Testis (tissue), 3 donors: ENCODE data around the gene UGT2A2. TPM values are rescaled to one million over a fixed set of nuclear protein-coding genes. Genes with fewer than 3 reads are reported as not detected.

Source experiments
- DNase-seq: peaks from one replicate; pipeline ENCODE4 v3.0.0-alpha.2; 2019
- H3K27ac ChIP-seq, 2 donors: fragments of 200-600 bp; sonication (generic); one replicate each; pipeline ENCODE4 v1.5.1; 2019
- H3K27me3 ChIP-seq: fragments of 200-600 bp; sonication (generic); one replicate; pipeline ENCODE4 v1.5.1; 2019
- H3K36me3 ChIP-seq: fragments of 200-600 bp; sonication (generic); one replicate; pipeline ENCODE4 v1.5.1; 2017; ENCODE audit warnings: low read depth; ENCODE audit errors: missing control alignments
- H3K4me1 ChIP-seq: fragments of 200-600 bp; sonication (generic); one replicate; pipeline ENCODE4 v1.5.1; 2019
- H3K4me3 ChIP-seq, 2 donors: fragments of 200-600 bp; sonication (generic); one replicate each; pipeline ENCODE4 v1.5.1; 2017 to 2019
- H3K9me3 ChIP-seq: fragments of 200-600 bp; sonication (generic); one replicate; pipeline ENCODE4 v1.5.1; 2017
- POLR2A ChIP-seq: fragments of 450-650 bp; IDR thresholded peaks from one replicate; pipeline ENCODE4 v1.6.1; 2017; ENCODE audit warnings: antibody characterized with exemption, mild to moderate bottlenecking, moderate library complexity
- WGBS, 2 donors: methylation state at CpG; one replicate each; pipeline ENCODE4 v1.1.5; 2018; 5-methylcytosine and 5-hydroxymethylcytosine counted together
- intact Hi-C: fragments of 100-400 bp; cut with DNase I; formaldehyde crosslinking; loops from one replicate; pipeline ENCODE4 v1.15.1; 2023; ENCODE audit warnings: low total_unique reads
- polyA plus RNA-seq: library from polyadenylated mRNA; stranded (reverse); fragments of 350-450 nt; fragmentation: Illumina TruSeq; extraction: RNeasy Lipid Tissue Mini Kit (QIAGEN cat#74804); gene quantifications from one replicate; pipeline ENCODE4 v1.2.3, GENCODE V29; 2014; ENCODE audit warnings: low read depth, low replicate concordance; ENCODE audit not compliant: insufficient read depth
- total RNA-seq, 2 donors: library from RNA; depleted of rRNA; stranded (reverse); fragments of >200 nt; gene quantifications; one replicate each; pipeline ENCODE4 v1.2.3, GENCODE V29; 2016
- TF ChIP-seq, protein P1 (sequence below), 3 experiments: fragments of 450-650 bp in 2 of 3; fragments of 200-600 bp in 1 of 3; sonication (generic) in 1 of 3; IDR thresholded peaks; one replicate each; pipeline ENCODE4 v1.5.1; 2016 to 2019; ENCODE audit warnings: antibody characterized with exemption in 3 of 3, mild to moderate bottlenecking in 2 of 3, moderate library complexity in 1 of 3

Gene UGT2A2
- total and polyA plus RNA-seq, 3 donors from 2014 or later: not detected

DNA sequence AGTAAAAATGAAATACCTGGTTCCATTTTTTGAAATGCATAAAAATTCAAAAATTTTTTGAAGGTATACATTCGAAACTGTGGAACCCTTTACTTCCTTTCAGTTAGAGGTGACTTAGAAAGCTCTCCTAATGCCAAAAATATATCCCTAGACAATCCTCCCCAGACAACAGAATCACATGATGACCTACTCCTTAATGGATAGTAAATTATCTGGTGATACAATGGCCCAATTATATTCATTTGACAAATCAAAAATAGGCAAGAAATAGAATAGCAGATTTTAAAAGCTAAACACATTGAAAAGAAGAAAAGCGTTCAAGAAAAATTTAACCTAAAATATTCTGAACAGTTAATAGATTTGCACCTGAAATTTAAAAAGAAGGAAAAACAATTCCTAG lies 3.5 kb upstream of the UGT2A2 start:
- no peaks in the 10 kb centered on the region for H3K4me1 ChIP-seq
- no peak for DNase-seq
- H3K27ac ChIP-seq: no peak overlapping the region
- no peak overlapping the region for H3K4me3 ChIP-seq
- H3K27me3 ChIP-seq: no peaks in the 10 kb centered on the region
- WGBS, 2 donors: 87 to 89% methylated on average over 2 of the region's 2 CpGs
- no peaks in the 10 kb centered on the region for H3K9me3 ChIP-seq
- no peaks in the 10 kb centered on the region for H3K36me3 ChIP-seq
- TF ChIP-seq POLR2A: no peak
- TF ChIP-seq, protein P1, sequence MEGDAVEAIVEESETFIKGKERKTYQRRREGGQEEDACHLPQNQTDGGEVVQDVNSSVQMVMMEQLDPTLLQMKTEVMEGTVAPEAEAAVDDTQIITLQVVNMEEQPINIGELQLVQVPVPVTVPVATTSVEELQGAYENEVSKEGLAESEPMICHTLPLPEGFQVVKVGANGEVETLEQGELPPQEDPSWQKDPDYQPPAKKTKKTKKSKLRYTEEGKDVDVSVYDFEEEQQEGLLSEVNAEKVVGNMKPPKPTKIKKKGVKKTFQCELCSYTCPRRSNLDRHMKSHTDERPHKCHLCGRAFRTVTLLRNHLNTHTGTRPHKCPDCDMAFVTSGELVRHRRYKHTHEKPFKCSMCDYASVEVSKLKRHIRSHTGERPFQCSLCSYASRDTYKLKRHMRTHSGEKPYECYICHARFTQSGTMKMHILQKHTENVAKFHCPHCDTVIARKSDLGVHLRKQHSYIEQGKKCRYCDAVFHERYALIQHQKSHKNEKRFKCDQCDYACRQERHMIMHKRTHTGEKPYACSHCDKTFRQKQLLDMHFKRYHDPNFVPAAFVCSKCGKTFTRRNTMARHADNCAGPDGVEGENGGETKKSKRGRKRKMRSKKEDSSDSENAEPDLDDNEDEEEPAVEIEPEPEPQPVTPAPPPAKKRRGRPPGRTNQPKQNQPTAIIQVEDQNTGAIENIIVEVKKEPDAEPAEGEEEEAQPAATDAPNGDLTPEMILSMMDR (IDR thresholded peaks at IDR 0.05): no peak
- intact Hi-C loops: no loop called here

DNA sequence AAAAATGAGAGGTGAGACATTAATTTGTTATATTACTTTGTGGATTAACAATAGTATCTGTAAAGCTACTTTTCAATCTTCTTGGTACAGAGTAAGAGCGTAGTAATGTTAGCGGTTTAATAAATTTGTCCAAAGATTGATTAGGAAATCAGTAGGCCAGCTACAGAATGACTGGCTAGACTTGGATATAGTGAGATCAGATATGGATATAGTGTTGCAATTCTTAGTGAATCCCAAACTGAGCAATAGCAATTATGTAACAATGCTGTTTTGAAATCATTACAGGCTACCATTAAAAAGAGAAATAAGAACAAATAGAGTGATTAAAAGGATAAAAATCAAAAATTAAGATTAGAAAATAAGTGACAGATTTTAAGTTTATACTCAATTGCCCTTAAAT lies 847 bp upstream of the UGT2A2 start:
- intact Hi-C loops: no loop called here
- no peaks in the 10 kb centered on the region for H3K9me3 ChIP-seq
- WGBS, 2 donors: 78 to 88% methylated on average over 2 of the region's 2 CpGs
- no peak overlapping the region for H3K4me3 ChIP-seq
- TF ChIP-seq, protein P1 (IDR thresholded peaks at IDR 0.05): no peak
- TF ChIP-seq POLR2A: no peak
- no peaks in the 10 kb centered on the region for H3K4me1 ChIP-seq
- H3K36me3 ChIP-seq: no peaks in the 10 kb centered on the region
- H3K27me3 ChIP-seq: no peaks in the 10 kb centered on the region
- H3K27ac ChIP-seq: no peak overlapping the region
- no peak for DNase-seq

DNA sequence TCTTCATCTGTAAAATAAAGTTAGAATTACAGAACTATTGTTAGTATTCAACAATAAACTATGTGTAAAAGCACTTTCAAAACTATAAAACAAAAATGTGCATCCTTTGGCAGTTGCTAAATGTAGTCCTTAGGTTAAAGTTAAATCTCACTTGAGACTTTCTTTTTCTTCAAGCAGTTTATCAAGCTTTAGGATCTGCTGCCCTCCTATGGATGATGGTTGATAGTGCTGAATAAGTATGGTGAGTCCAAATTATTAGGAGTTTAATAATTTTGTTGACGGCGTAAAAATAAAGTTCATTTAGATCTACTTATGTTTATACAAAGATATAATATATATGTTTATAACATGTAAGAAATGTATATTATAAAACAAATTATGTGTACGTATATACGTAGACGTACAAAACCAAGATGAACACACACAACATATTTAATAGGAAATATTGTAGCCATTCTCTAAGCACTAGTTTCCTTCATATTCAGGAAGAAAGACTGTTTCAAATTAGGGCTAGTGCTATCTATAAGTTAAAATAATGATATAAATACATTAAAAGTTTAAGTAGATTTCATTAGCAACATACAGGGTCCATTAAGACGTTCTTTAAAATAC lies 22.3 kb downstream of the UGT2A2 start:
- Histone ChIP-seq H3K9me3 (no peaks in the 10 kb centered on the region), H3K4me1 (no peaks in the 10 kb centered on the region), H3K27me3 (no peaks in the 10 kb centered on the region), H3K36me3 (no peaks in the 10 kb centered on the region), H3K4me3 (no peak overlapping the region), H3K27ac (no peak overlapping the region)
- DNase-seq: no peak
- no peak for TF ChIP-seq POLR2A
- TF ChIP-seq, protein P1 (IDR thresholded peaks at IDR 0.05): no peak
- intact Hi-C loops: no loop called here
- 78 to 80% methylated on average over 6 of the region's 6 CpGs for WGBS, 2 donors

DNA sequence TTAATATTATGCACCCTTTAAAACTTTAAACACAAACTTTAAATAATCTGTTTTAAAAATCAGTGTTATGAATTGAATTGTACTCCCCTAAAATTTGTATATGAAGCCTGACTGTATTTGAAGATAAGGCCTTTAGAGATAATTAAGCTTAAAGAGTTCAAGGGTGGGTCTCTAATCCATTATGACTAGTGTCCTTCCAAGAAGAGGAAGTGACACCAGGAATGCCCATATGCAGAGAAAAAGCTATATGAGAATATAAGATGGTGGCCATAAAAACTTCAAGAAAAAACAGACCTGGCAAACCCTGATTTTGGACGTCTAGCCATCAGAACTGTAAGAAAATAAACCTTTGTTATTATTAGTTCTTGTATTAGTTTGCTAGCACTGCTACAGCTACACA lies 29.0 kb downstream of the UGT2A2 start:
- TF ChIP-seq, protein P1 (IDR thresholded peaks at IDR 0.05): no peak
- no peak for TF ChIP-seq POLR2A
- 46 to 48% methylated on average over 1 of the region's 1 CpG for WGBS, 2 donors
- no peak for DNase-seq
- Histone ChIP-seq H3K36me3 (no peaks in the 10 kb centered on the region), H3K27me3 (no peaks in the 10 kb centered on the region), H3K27ac (no peak overlapping the region), H3K4me1 (no peaks in the 10 kb centered on the region), H3K4me3 (no peak overlapping the region), H3K9me3 (no peaks in the 10 kb centered on the region)
- intact Hi-C loops: no loop called here

DNA sequence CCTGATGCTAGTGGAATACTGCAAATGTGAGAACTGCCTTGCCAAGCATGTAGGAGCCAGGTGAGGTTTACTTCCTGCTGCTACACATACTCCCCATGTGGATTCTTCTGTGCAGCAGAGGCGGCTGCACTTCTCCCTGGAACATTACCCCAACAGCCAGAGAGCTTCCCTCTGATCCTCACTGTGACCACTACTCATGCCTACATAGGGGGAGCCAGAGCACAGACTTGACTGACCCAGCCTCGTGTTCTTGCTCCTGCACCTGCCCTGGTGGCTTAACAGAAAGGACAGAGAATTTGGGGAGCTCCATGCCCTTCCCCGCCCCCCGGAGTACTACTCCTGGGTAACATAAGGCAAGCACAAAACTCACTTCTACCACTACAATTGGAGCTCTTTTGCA lies 38.4 kb downstream of the UGT2A2 start:
- no peak for DNase-seq
- intact Hi-C loops: no loop called here
- H3K4me3 ChIP-seq: no peak overlapping the region
- H3K27me3 ChIP-seq: no peaks in the 10 kb centered on the region
- H3K9me3 ChIP-seq: no peaks in the 10 kb centered on the region
- H3K4me1 ChIP-seq: no peaks in the 10 kb centered on the region
- H3K36me3 ChIP-seq: no peaks in the 10 kb centered on the region
- H3K27ac ChIP-seq: no peak overlapping the region
- TF ChIP-seq, protein P1 (IDR thresholded peaks at IDR 0.05): no peak
- TF ChIP-seq POLR2A: no peak
- 60 to 67% methylated on average over 2 to 4 of the region's 4 CpGs for WGBS, 2 donors
